Kidney capillary endothelial cell (primary cell): Measurements from ENCODE around the gene SPEM1.
A peak's percentile ranks its signal among the peaks of the same experiment; 100 is the strongest.

ENCODE experiments used
- DNase-seq: peaks from one replicate; pipeline ENCODE4 v3.0.0-alpha.2; 2018; ENCODE audit warnings: low spot score

SPEM1 gene, protein sequence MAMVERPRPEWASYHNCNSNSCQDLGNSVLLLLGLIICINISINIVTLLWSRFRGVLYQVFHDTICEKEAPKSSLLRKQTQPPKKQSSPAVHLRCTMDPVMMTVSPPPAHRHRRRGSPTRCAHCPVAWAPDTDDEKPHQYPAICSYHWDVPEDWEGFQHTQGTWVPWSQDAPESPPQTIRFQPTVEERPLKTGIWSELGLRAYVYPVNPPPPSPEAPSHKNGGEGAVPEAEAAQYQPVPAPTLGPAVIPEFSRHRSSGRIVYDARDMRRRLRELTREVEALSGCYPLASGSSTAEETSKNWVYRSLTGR

DNA sequence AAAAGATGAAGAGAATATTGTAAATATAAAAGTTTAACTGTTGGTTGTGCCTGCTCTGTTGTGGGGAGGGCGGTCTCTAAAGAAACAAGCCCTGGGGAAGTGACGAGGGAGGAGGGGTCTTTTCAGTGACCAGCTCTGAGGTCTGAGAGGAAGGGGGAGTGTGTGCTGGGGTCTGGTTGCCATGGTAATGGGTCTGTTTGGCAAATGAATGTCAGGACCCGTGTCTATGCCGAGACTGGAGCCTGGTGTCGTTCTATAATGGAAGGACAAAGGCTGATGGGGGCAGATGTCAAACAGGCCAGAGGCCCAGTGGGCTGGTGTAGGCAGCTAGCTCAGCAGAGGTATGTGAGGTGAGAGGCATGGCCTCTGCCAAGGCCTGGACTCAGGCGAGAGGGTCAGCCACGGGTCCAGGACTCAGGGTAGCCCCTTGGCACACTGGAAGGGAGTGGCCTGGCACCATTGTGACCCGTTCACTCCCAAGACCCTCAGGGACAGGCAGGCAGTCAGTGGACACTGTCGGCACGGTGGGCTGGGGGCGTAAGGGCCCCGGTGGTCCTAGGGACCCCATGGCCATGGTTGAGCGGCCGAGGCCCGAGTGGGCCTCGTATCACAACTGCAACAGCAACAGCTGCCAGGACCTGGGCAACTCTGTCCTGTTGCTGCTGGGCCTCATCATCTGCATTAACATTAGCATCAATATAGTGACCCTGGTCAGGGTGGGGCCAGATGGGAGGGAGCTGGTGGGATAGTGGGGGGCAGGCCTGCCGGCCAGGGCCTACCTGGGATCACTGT, at the start of gene SPEM1:
TSS of gene SPEM1 (plus strand) at position 506 of the 792 bp plus-strand sequence. CDS start at position 567, 61 bp downstream.
- DNase-seq, result no peak

DNA sequence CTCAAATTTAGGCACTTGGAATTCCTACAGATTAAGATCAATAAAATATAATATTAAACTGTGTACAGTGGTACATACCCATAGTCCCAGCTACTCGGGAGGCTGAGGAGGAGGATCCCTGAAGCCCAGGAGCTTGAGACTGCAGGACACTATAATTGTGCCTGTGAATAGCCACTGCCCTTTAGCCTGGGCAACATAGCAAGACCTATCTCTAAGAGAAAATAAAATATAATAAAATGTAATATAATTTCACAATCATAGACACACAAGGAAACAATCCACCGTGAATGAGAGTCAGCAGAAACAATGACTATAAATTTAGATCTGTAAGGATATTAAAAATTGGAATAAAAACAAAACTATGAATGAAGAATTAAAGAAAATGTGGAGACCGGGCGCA, 49.3 kb upstream of the SPEM1 start:
- no peak for DNase-seq

DNA sequence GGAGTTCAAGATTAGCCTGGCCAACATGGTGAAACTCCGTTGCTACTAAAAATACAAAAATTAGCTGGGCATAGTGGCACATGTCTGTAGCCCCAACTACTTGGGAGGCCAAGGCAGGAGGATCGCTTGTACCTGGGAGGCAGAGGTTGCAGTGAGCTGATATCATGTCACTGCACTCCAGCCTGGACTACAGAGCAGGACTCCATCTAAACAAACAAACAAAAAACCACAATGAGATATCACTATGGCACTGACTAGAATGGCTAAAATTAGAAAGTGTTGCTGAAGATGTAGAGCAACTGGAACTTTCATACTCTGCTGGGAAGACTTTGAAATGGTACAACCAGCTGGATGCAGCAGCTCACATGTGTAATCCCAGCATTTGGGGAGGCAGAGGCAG, 45.8 kb upstream of the SPEM1 start:
- DNase-seq, result no peak

DNA sequence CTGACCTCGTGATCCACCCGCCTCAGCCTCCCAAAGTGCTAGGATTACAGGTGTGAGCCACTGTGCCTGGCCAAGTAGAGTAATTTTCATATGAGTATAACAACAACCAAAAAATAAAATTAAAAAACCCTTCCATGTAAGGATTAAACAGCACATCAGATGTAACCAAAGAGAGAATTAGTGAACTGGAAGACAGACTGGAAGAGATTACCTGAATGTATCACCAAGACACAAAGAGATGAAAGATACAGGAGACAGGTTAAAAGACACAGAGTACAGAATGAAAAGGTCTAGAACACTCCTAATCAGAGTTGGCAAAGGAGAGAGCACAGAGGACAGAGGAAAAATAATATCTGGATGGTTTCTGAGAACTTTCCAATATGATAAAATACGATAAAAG, 41.0 kb upstream of the SPEM1 start:
- DNase-seq, result no peak

DNA sequence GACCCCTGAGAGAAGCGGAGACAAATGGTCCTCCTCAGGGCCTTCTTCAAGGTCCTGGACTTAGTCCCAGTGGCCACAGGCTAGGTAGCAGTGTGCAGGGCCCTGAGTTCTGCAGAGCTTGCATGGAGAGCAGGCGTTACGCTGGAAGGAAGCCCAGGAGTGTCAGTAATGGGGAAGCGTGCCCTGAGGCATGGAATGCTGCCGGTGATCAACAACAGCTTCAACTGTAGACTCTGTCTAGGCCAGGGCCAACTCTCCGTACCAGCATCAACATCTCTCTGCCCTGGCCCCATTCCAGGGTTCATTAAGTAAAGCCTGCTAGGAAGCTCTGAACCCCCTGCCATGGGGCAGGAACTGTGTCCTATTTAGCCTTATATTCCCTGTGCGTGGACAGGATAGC, 39.8 kb upstream of the SPEM1 start:
- DNase-seq, result no peak

DNA sequence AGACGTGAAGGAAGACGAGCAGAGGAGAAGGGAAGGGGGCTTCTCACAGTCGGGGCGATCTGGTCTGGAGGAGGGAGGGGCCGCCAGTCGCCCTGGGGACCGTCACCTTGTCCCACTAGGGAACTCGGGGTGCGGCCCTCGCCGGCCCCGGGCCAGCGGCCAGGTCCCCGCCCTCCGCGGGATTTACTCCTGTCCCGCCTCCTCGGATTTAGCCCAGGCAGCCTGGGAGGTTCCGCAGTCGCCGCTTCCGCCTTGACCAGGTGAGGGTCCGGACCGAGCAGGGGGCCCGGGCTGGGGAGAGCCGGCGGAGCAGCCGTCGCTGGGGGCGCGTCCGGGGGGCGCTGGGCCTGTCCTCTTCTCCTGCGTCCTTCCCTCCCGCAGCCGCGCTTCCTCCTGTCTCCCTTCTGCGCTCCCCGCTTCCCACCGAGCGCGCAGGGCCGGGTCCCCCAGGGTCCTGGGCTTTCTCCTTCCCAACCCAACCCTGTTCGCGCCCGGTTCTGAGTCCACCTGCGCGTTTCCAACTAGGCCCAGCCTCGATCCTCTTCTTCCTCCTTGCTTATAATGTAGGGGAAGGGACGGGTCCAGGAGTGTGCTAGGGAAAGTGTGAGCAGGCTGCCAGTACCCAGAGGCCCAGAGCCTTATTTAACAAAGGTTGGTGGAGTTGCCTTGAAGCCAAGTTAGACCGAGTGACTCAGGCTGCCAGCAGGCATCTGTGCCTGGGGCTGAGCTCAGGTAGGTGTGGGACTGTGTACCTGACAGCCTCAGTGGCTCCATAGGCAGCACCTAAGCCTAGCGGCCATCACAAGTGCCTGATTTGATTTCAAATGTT, 39.1 kb upstream of the SPEM1 start, which contains the start of gene TNK1:
TSS of gene TNK1 (plus strand) at position 235 of the 829 bp plus-strand sequence. CDS start 1,838 bp downstream, outside the sequence.
- DNase-seq, result no peak

DNA sequence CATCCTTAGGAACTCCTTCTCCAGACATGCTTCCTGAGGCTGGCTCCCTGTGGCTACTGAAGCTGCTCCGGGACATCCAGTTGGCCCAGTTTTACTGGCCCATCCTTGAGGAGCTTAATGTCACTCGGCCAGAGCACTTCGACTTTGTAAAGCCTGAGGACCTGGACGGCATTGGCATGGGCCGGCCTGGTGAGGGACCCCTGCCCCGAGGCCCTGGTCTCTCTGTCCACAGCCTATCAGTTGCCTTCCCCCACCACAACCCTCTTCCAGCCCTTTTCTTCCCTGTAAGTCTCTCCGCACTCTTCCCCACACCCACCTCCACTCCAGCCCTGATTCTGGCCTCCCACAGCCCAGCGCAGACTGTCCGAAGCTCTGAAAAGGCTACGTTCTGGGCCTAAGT, 37.2 kb upstream of the SPEM1 start:
- DNase-seq, result no peak

DNA sequence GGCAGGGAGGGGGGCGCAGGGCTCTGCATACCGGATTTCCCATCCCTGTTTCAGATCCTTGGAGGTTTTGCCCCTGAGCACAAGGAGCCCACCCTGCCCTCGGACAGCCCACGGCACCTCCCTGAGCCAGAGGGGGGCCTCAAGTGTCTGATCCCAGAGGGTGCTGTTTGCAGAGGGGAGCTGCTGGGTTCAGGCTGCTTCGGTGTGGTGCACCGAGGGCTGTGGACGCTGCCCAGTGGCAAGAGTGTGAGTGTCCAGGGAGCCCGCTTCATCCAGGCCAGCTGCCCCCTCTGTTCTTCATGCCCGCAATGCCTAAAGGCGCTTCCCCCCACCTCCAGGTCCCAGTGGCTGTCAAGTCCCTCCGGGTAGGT, 36.8 kb upstream of the SPEM1 start:
- DNase-seq, result no peak

DNA sequence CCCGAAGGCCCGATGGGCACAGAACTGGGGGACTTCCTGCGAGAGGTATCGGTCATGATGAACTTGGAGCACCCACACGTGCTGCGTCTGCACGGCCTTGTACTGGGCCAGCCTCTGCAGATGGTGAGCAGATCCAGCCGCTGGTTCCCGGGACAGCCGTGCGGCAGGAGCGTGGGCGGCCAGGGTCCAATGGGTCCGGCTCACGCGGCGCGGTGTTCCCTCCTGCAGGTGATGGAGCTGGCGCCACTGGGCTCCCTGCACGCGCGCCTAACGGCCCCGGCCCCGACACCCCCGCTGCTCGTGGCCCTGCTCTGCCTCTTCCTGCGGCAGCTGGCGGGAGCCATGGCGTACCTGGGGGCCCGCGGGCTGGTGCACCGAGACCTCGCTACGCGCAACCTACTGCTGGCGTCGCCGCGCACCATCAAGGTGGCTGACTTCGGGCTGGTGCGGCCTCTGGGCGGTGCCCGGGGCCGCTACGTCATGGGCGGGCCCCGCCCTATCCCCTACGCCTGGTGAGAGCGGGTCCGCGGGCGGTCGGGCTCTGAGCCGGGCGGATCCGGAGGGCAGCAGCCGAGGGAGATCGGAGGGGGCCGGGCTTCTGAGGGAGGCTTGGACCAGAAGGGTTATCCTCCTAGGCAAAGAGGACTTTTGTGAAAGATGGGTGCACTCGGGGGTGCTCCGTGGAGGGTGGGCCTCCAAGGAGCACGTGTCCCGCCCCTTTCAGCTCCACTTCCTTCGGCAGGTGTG, 36.2 kb upstream of the SPEM1 start:
- DNase-seq, result no peak

DNA sequence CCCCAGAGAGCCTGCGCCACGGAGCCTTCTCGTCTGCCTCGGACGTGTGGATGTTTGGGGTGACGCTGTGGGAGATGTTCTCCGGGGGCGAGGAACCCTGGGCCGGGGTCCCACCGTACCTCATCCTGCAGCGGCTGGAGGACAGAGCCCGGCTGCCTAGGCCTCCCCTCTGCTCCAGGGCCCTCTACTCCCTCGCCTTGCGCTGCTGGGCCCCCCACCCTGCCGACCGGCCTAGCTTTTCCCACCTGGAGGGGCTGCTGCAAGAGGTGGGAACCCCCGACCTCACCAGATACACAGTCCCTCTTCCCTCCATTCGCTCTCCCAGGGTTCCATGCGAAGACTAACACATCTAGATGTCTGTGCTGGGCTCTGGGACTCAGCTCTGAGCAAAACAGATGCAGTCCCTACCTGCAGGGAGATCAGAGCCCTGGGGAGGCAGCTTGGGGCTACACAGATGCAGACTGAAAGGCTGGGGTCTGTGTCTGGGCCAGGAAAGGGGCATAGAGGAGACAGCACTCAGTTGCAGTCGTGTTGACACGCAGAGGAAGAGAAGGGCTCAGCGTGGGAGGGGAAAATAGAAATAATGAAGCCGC, 35.5 kb upstream of the SPEM1 start:
- DNase-seq, result no peak

DNA sequence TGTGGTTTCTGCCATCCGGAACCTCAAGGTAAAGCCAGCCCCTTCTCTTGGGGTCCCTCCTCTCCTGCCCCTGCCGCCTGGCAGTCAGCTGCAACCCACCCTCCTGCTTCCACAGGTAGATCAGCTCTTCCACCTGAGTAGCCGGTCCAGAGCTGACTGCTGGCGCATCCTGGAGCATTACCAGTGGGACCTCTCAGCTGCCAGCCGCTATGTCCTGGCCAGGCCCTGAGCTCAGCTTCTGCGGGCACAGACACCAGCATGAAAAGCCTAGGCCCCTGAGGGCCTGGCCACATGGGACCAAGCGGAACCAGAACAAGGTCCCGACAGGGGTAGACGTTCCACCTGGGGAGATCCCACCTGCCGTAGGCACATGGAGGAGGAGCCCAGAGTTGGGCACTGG, 31.3 kb upstream of the SPEM1 start:
- no peak for DNase-seq

DNA sequence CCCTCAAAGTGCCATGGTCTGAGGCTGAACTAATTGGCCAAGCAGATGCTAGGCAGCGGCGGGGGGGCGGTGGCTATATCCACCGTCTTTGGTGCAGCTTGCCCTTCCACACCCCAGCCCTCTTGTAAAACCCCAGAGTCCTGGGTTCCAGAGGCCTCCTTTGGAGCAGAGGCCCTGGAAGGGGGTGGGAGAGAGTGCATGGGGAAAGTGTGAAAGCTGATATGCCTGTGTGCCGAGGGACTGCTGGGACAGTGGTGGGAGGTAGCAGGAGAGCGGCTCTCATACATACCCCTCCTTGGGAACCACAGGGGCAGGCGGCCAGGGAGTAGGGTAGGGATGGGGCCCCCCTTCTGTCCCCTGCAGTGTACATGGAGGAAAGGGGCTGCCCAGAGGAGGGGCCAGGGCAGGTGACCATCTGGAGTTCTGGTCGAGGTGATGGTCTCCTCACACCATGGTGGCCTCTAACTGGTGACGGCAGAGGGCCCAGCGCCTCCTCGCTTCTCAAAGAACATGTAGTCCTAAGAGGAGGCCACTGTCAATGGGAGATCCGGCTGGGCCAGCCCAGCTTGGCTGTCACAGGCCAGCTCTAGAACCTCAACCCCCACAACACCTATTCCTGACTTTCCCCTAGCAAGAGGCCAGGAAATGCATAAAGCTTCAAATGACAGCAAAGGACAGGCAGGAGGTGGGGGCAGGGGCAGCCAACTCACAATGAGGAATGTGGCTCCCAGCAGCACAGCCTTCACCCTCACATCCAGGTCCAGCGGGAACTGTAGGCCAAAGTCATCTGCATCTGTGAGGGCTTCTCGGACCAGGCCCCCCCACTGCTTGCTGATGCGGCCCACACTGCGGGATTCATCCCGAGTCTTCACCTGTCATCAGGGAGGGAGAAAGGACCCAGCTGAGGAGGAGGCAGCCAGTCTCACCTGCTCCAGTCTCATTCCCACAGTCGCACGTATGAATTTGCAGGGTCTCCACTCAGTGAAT, 29.9 kb upstream of the SPEM1 start:
- no peak for DNase-seq

DNA sequence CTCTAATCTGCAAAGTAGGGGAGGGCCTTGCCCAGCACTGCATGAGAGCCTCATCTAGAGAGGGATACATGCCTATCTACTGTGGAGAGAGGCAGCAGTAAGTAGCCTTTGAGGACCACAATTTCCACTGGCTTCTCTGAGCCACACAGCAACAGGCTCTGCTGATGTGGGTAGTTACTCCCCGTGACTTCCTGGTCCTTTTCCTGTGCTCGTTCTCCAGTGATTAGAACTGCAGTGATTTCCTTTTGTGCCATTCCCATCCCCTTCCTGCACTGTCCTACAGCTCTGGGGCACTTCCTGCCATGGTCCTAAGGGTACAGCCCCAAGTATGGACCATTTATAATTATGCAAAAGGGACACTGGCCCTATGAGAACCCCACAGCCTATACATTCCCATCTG, 28.8 kb upstream of the SPEM1 start:
- no peak for DNase-seq

DNA sequence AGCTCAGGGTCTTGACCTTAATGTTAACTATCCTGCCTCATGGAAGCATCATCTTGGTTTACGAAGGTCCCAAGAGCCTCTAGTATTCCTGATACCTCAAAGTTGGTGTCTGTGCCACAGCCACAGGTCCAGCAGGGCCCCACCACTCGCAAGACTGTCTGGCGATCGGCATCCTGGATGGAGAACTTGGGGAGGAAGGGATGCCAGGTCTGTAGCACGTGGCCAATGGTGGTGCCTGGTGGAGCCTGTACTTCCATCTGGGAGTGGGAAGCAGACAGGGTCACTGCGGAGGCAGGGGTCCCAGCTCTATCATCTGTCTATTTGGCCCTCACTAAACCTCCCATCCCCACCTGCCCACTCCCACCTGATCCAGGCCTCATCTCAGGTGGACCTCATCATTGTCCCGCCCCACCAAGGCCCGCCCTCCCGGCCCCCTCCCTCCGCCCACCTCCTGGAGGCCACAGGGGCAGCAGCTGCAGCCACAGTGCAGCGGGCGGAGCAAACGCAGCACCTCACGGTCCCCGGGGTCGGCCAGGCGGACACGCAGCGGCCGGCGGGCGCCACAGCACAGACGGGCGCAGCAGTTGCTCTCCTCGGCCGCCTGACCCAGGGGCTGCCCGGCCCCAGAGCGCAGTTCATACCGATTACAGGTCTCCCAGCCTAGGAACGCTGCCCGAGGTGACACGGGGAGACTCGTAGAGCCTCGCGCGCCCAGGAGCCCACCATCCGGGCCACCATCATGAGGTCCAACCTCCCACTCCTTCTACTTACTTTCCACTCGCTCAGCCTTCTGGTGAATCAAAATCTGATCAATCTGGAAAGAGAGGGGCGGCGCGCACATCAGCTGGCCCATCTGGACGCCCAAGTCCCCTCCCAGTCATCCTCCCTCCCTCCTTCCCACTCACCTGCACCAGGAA, 27.2 kb upstream of the SPEM1 start:
- DNase-seq, result no peak

DNA sequence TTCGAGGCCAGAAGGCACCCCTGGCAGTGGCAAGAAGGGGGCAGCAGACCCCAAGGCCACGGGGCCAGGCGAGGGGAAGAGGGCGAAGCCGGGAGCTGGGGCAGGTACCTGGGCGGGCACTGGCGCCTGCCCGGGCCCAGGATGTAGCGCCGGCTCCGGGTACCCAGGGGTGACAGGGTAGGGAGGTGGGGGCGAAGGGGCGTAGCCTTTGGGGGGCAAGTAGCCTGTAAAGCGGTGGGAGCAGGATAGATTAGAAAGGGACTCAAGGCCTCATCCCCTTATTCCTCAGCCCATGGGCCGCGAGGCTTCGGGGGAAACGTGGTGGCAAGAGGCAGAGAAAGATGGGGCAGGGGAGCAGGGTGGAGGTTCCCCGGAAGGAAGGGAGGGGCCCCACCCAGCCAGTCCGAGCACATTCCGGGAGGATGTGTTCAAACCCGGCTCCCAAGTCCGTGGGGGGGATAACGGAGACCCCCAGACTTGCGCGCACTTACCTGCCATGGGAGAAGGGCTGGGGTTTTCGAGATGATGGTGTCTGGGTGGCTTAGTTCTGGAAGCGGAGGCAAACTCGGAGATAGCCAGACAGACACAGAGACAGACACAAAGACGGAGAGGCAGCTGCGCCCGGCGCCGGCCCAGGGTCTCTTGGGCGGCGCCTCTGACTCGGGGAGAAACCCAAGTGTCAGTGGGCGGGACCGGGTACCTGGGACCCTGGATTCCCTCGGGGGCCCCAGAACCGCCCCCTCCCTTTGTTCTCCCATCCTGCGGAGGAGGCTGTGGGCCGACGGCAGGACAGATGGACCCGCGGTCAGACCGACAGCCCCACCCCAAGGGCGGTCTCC, 26.3 kb upstream of the SPEM1 start:
- DNase-seq, result no peak

DNA sequence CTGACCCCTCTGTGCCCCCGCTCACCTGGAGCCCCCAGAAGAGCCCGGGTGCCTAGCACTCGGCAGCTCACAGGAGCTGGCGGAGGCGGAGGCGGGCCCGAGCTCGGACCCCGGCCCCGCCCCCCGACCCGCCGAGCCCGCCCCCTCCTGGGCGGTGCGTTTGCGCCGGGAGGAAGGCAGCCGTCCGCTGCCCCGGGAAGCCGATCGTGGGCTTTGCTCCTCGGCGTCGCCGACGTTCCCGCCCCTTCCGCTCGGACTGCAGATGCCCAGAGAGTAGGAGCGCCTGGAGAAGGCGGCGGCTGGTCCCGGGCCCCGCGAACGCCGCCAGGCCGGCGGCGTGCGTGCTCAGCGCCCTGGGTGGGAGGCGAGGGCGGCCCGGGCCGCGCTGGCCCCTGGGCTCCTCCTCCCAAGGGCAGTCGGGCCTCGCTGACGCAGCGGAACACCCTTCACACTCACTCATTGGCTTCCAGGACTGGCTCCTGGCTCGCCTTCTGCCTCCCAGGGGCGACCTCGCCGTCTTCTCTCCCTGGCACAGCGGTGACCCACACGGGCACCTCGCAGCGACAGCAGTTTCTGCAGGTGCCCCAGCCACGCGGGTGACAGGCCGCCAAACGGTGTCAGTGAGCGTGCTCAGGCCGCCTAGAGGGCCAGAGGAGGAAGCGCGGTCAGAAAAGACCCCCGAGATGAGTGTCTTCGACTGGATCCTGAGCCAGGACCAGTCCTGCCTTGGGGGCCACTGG, 25.5 kb upstream of the SPEM1 start, which contains the start of gene PLSCR3:
TSS of gene PLSCR3 (minus strand) at position 74 of the 740 bp plus-strand sequence. CDS start 415 bp downstream, outside the sequence.
- DNase-seq, result peak; percentile 77

DNA sequence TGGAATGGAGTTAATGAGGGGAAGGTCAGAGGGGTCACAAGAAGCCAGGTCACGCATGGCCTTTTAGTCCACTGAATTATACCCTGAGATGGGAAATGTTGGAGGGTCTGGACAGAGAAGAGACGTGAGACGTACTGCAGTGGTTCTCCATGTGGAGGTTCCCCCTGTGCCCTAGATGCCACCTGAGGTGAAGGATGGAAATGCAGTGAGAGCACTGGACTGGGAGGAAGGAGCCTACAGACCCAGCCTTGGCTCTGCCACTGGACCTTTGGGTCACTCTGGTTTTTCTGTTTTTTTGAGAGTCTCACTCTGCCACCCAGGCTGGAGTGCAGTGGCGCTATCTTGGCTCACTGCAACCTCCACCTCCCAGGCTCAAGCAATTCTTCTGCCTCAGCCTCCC, 24.0 kb upstream of the SPEM1 start:
- DNase-seq, result no peak
